H1 (cell line): ENCODE results near the gene ASF1B. TPM values are rescaled to one million over a fixed set of nuclear protein-coding genes. Genes with fewer than 3 reads are reported as not detected.

ENCODE experiments used
- CTCF ChIA-PET: fragments of 300-600 bp; sonication (Branson Sonifier 250); formaldehyde crosslinking; loops from one replicate; lab custom pipeline; 2021; ENCODE audit not compliant: partially characterized antibody; lab: Charles Lee
- POLR2A ChIA-PET: fragments of 300-600 bp; sonication (Branson Sonifier 250); formaldehyde crosslinking; loops from one replicate; lab custom pipeline; 2021; ENCODE audit warnings: inconsistent platforms; ENCODE audit not compliant: partially characterized antibody; lab: Charles Lee
- DNase-seq, 2 experiments: peaks; one replicate each; pipeline versions ENCODE4 v3.0.0 to v3.0.0-alpha.2; 2010 to 2022; ENCODE audit warnings: low spot score in 2 of 2, low read depth in 1 of 2, mixed read lengths in 1 of 2
- FAIRE-seq: peaks from 2 replicates; lab custom pipeline; 2011; peaks lifted over from hg19 to GRCh38; lab: Jason Lieb, UNC
- H2AFZ ChIP-seq: 2 replicates; pipeline ENCODE4 v1.8.1; 2012; ENCODE audit warnings: low read length, inconsistent platforms
- H2AK5ac ChIP-seq: 2 replicates; pipeline ENCODE4 v1.6.1; 2013; ENCODE audit warnings: low read depth, low read length
- H2BK120ac ChIP-seq: replicated peaks from 2 replicates; pipeline ENCODE3; 2013; ENCODE audit warnings: low read depth, low read length, inconsistent platforms
- H2BK12ac ChIP-seq: 2 replicates; pipeline ENCODE4 v1.6.1; 2013; ENCODE audit warnings: low read depth, low read length
- H2BK15ac ChIP-seq: 2 replicates; pipeline ENCODE4 v1.6.1; 2013; ENCODE audit warnings: low read length
- H2BK20ac ChIP-seq: 2 replicates; pipeline ENCODE4 v1.6.1; 2013; ENCODE audit warnings: low read length
- H2BK5ac ChIP-seq: 2 replicates; pipeline ENCODE4 v1.6.1; 2013; ENCODE audit warnings: low read depth, low read length
- H3K14ac ChIP-seq: 2 replicates; pipeline ENCODE4 v1.6.1; 2013; ENCODE audit warnings: inconsistent platforms; ENCODE audit not compliant: insufficient read length
- H3K18ac ChIP-seq: 2 replicates; pipeline ENCODE4 v1.6.1; 2013; ENCODE audit warnings: low read length; ENCODE audit errors: extremely low read depth
- H3K23ac ChIP-seq: 2 replicates; pipeline ENCODE4 v1.6.1; 2013; ENCODE audit warnings: inconsistent platforms; ENCODE audit not compliant: insufficient read length
- H3K23me2 ChIP-seq: 2 replicates; pipeline ENCODE4 v1.6.1; 2013; ENCODE audit warnings: low read depth, low read length
- H3K27ac ChIP-seq: 2 replicates; pipeline ENCODE4 v1.6.1; 2011; ENCODE audit warnings: low read depth, low read length, inconsistent platforms
- H3K27me3 ChIP-seq, 4 experiments: replicated peaks in 1 of 4; 1 replicate in 1 of 4; 2 replicates in 3 of 4; pipeline versions ENCODE4 v1.6.1 to v1.8.1; 2011 to 2013; ENCODE audit warnings: low read length in 3 of 4, mild to moderate bottlenecking in 3 of 4, inconsistent platforms in 2 of 4, mixed read lengths in 2 of 4, moderate library complexity in 1 of 4; ENCODE audit not compliant: control insufficient read depth in 3 of 4, insufficient read depth in 3 of 4; ENCODE audit errors: extremely low read depth in 1 of 4
- H3K36me3 ChIP-seq, 4 experiments: 2 replicates each; pipeline versions ENCODE4 v1.6.1 to v1.8.1; 2011 to 2013; ENCODE audit warnings: mild to moderate bottlenecking in 4 of 4, low read length in 3 of 4, moderate library complexity in 2 of 4, control low read depth in 1 of 4, inconsistent platforms in 1 of 4; ENCODE audit not compliant: insufficient read depth in 4 of 4, control insufficient read depth in 2 of 4
- H3K4ac ChIP-seq: replicated peaks from 2 replicates; pipeline ENCODE3; 2013; ENCODE audit warnings: low read length, low read depth, mixed read lengths, inconsistent platforms; ENCODE audit not compliant: insufficient read length
- H3K4me1 ChIP-seq, 4 experiments: replicated peaks in 1 of 4; 1 replicate in 1 of 4; 2 replicates in 3 of 4; pipeline versions ENCODE4 v1.6.1 to v1.8.1; 2011 to 2013; ENCODE audit warnings: low read length in 3 of 4, inconsistent platforms in 2 of 4, mixed read lengths in 1 of 4; ENCODE audit not compliant: insufficient read depth in 4 of 4, control insufficient read depth in 3 of 4
- H3K4me2 ChIP-seq, 2 experiments: 2 replicates each; pipeline versions ENCODE4 v1.6.1 to v1.8.1; 2011 to 2013; ENCODE audit warnings: low read depth in 2 of 2, low read length in 2 of 2, control low read depth in 1 of 2, inconsistent platforms in 1 of 2, mild to moderate bottlenecking in 1 of 2; ENCODE audit not compliant: insufficient read depth in 1 of 2
- H3K4me3 ChIP-seq, 4 experiments: fragments of 200-600, 300-600 bp in 1 of 4; sonication (generic), shearing (Covaris generic), sonication (Bioruptor Twin) in 1 of 4; 2 replicates each; pipeline versions ENCODE4 v1.5.1 to v1.8.1; 2011 to 2016; ENCODE audit warnings: low read length in 4 of 4, low read depth in 3 of 4, control low read depth in 2 of 4, inconsistent platforms in 2 of 4, mild to moderate bottlenecking in 2 of 4, mixed read lengths in 1 of 4, moderate library complexity in 1 of 4; ENCODE audit not compliant: insufficient read depth in 2 of 4; ENCODE audit errors: extremely low read depth in 1 of 4
- H3K56ac ChIP-seq: replicated peaks from 2 replicates; pipeline ENCODE3; 2013; ENCODE audit warnings: low read depth, mild to moderate bottlenecking, mixed read lengths, low read length, inconsistent platforms; ENCODE audit not compliant: insufficient read length
- H3K79me1 ChIP-seq: 2 replicates; pipeline ENCODE4 v1.6.1; 2013; ENCODE audit warnings: low read depth, low read length, control low read depth
- H3K79me2 ChIP-seq, 2 experiments: 2 replicates each; pipeline versions ENCODE4 v1.6.1 to v1.8.1; 2012 to 2013; ENCODE audit warnings: low read length in 2 of 2, mild to moderate bottlenecking in 2 of 2, inconsistent platforms in 1 of 2; ENCODE audit not compliant: insufficient read depth in 2 of 2, control insufficient read depth in 1 of 2
- H3K9ac ChIP-seq, 4 experiments: replicated peaks in 1 of 4; 1 replicate in 1 of 4; 2 replicates in 3 of 4; pipeline versions ENCODE4 v1.6.1 to v1.8.1; 2011 to 2013; ENCODE audit warnings: low read depth in 3 of 4, low read length in 3 of 4, control low read depth in 2 of 4, mild to moderate bottlenecking in 2 of 4, moderate library complexity in 2 of 4, inconsistent platforms in 1 of 4; ENCODE audit errors: extremely low read depth in 1 of 4
- H3K9me3 ChIP-seq, 2 experiments: 2 replicates each; pipeline versions ENCODE4 v1.6.1 to v1.8.1; 2012 to 2013; ENCODE audit warnings: mild to moderate bottlenecking in 2 of 2, moderate library complexity in 2 of 2, control low read depth in 1 of 2, inconsistent platforms in 1 of 2, low read depth in 1 of 2, low read length in 1 of 2, mixed read lengths in 1 of 2; ENCODE audit not compliant: insufficient read depth in 2 of 2
- H4K20me1 ChIP-seq, 2 experiments: replicated peaks in 1 of 2; 2 replicates each; pipeline versions ENCODE3 to v1.8.1; 2011 to 2013; ENCODE audit warnings: inconsistent platforms in 2 of 2, low read length in 2 of 2, mild to moderate bottlenecking in 1 of 2; ENCODE audit not compliant: insufficient read depth in 2 of 2, control insufficient read depth in 1 of 2
- H4K5ac ChIP-seq: 2 replicates; pipeline ENCODE4 v1.6.1; 2013; ENCODE audit warnings: low read length, low read depth, mixed read lengths, inconsistent platforms; ENCODE audit not compliant: insufficient read length
- H4K8ac ChIP-seq: 2 replicates; pipeline ENCODE4 v1.8.0; 2013; ENCODE audit warnings: mild to moderate bottlenecking, moderate library complexity, low read length, inconsistent platforms; ENCODE audit not compliant: insufficient read depth; ENCODE audit errors: extremely low read depth
- H4K91ac ChIP-seq: replicated peaks from 2 replicates; pipeline ENCODE3; 2013; ENCODE audit warnings: low read length, mixed read lengths, inconsistent platforms; ENCODE audit not compliant: insufficient read length
- E2F6 ChIP-seq: IDR thresholded peaks from 2 replicates; pipeline ENCODE4 v1.6.1; 2012; ENCODE audit warnings: inconsistent platforms
- GABPA ChIP-seq: IDR thresholded peaks from 2 replicates; pipeline ENCODE4 v1.6.1; 2011; ENCODE audit warnings: mild to moderate bottlenecking, low read length, moderate library complexity, borderline replicate concordance; ENCODE audit not compliant: insufficient read depth
- KDM5A ChIP-seq: fragments of 200-600 bp; IDR thresholded peaks from 2 replicates; pipeline ENCODE4 v1.7.1; 2012; ENCODE audit warnings: mild to moderate bottlenecking, low read length, inconsistent platforms, mixed read lengths
- TAF7 ChIP-seq: optimal IDR thresholded peaks from 2 replicates; pipeline ENCODE3; 2011; ENCODE audit warnings: low read depth, mild to moderate bottlenecking, inconsistent platforms, low read length, moderate library complexity, borderline replicate concordance
- USF2 ChIP-seq: IDR thresholded peaks from 2 replicates; pipeline ENCODE4 v1.6.1; 2011; ENCODE audit warnings: low read length, improper control_type of control experiment
- WGBS, 2 experiments: shearing (Covaris generic) in 1 of 2; methylation state at CpG; one replicate each; pipeline versions ENCODE4 v1.1.6 to v1.1.7; 2013 to 2015; ENCODE audit warnings: low lambda C conversion rate in 2 of 2, mixed read lengths in 2 of 2, inconsistent platforms in 1 of 2, low coverage in 1 of 2, missing lambda C conversion rate in 1 of 2; ENCODE audit not compliant: insufficient replicate concordance in 2 of 2, insufficient coverage in 1 of 2, insufficient read length in 1 of 2; ENCODE audit errors: extremely low coverage in 1 of 2, missing lambda C conversion rate in 1 of 2; 5-methylcytosine and 5-hydroxymethylcytosine counted together
- polyA plus RNA-seq, 7 experiments: library from polyadenylated mRNA; depleted of rRNA in 3 of 7; stranded (reverse) in 5 of 7; unstranded in 2 of 7; fragments of >200 nt in 5 of 7; fragments of 200-250 nt in 2 of 7; gene quantifications; 1 replicate in 5 of 7; 2 replicates in 1 of 7; 4 replicates in 1 of 7; pipeline versions ENCODE4 v1.2.1 to v1.2.3, GENCODE V29; 2011 to 2013; ENCODE audit warnings: missing spikeins in 2 of 7, mixed read lengths in 2 of 7
- total RNA-seq: library from RNA; stranded (reverse); fragmentation: NEBNext Ultra II Directional; extraction: Animal tissue kit (Norgen Biotek cat#: 25700); gene quantifications from 2 replicates; pipeline ENCODE4 v1.2.1, GENCODE V29; 2021

The ASF1B gene
- total and polyA plus RNA-seq, 2 of the 8 experiments (the other 6 are each of a cell fraction or from before 2014, with no cell fraction given): 32.6 to 59.2 TPM

GRCh38 chr19:14118165-14119051, 18.0 kb downstream of the ASF1B start:
- 24% methylated on average over 44 of the region's 61 CpGs; no CpG with 5 or more reads in 1 of the 2 experiments for WGBS, 2 experiments
- ChIA-PET POLR2A (interaction anchor here (1.0 to 11.0 kb wide), 7 partner anchors 8 to 229 kb away, joined by 3 to 109 read pairs (median 3); partner anchors contain the start of gene ASF1B), CTCF (interaction anchor here (0.5 to 11.3 kb wide), 5 partner anchors 15 to 362 kb away, joined by 3 to 105 read pairs (median 3); partner anchors contain the start of gene ASF1B)
- TF ChIP-seq TAF7 (no peak), USF2 (no peak), GABPA (0 out of 2 replicates have a peak, but pooled peaks have one; percentile 11), KDM5A (no peak), E2F6 (no peak)

More at GRCh38 chr19:14118165-14119051, 18.0 kb downstream of the ASF1B start:
- Histone ChIP-seq H3K23ac (no peak overlapping the region), H3K56ac (no peak overlapping the region), H2BK15ac (no peak overlapping the region), H3K79me1 (no peaks in the 10 kb centered on the region; the same call in 1 of the 2 replicates), H2BK120ac (no peak overlapping the region), H3K4ac (no peak overlapping the region), H2BK20ac (no peak overlapping the region), H4K91ac (peak overlapping the region; percentile 88), H2AK5ac (no peak overlapping the region), H2BK5ac (peak overlapping the region; percentile 66; the same call in 1 of the 2 replicates), H3K4me1 (peaks cover 6 to 19% (median 10%) of the 10 kb centered on the region in 4 experiments), H4K20me1 (peaks cover 7 to 16% of the 10 kb centered on the region in 2 experiments), H3K79me2 (0 out of 4 replicates have a peak, but pooled peaks cover 0 to 3% of the 10 kb centered on the region in 2 experiments), H3K9me3 (no peaks in the 10 kb centered on the region), H3K4me3 (peak overlapping the region; percentile 41 to 61 (median 50)), H3K4me2 (peak overlapping the region; percentile 77 to 94), H4K8ac (no peak overlapping the region; the same call in 1 of the 2 replicates), H3K9ac (peak overlapping the region; percentile 49 to 69 (median 58)), H3K23me2 (peaks cover 8% of the 10 kb centered on the region), H2AFZ (no peak overlapping the region), H3K18ac (no peak overlapping the region), H3K27me3 (no peaks in the 10 kb centered on the region; a peak in 2 of 7 replicates), H4K5ac (no peak overlapping the region), H3K27ac (0 out of 2 replicates have a peak overlapping the region, but pooled peaks have one; percentile 29), H3K14ac (no peak overlapping the region), H3K36me3 (peaks cover 0 to 12% (median 3%) of the 10 kb centered on the region in 4 experiments; a peak in 4 of 8 replicates), H2BK12ac (no peak overlapping the region)
- FAIRE-seq: no peak
- peak in 1 of 2 experiments; percentile 68 for DNase-seq
